Embryonic facial prominence (tissue), 1 donor: ENCODE measurements around the gene TRPV2.

Experiments used
- DNase-seq: peaks from one replicate; pipeline ENCODE4 v3.0.0-alpha.2; 2016; ENCODE audit errors: extremely low spot score

The TRPV2 gene

DNA sequence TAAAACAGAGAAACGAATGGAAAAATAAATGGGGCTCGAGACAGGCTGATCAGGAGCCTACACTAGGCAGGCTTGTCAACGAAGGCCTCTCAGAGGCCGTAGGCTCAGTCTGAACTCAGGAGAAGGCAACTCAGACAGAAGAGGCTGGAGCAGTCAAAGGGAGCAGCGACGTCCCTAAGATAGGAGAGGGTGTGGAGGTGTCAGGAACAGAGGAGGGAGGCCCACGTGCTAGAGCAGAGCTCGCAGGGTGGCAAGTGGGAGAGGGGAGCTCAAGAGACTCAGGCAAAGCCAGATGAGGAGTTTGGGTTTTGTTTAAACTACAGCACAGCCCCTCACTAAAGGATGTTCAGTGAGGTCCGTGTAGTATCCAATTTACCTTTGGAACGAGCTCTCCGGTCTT is 43.9 kb downstream of the TRPV2 start:
- DNase-seq = no peak

GRCh38 chr17:16459855-16460550 is 44.6 kb downstream of the TRPV2 start:
- DNase-seq = no peak

GRCh38 chr17:16460796-16461605 is 45.6 kb downstream of the TRPV2 start:
- no peak for DNase-seq

- no peak for DNase-seq
These were observed 46.2 kb downstream of the TRPV2 start for GRCh38 chr17:16461606-16461866.

DNA sequence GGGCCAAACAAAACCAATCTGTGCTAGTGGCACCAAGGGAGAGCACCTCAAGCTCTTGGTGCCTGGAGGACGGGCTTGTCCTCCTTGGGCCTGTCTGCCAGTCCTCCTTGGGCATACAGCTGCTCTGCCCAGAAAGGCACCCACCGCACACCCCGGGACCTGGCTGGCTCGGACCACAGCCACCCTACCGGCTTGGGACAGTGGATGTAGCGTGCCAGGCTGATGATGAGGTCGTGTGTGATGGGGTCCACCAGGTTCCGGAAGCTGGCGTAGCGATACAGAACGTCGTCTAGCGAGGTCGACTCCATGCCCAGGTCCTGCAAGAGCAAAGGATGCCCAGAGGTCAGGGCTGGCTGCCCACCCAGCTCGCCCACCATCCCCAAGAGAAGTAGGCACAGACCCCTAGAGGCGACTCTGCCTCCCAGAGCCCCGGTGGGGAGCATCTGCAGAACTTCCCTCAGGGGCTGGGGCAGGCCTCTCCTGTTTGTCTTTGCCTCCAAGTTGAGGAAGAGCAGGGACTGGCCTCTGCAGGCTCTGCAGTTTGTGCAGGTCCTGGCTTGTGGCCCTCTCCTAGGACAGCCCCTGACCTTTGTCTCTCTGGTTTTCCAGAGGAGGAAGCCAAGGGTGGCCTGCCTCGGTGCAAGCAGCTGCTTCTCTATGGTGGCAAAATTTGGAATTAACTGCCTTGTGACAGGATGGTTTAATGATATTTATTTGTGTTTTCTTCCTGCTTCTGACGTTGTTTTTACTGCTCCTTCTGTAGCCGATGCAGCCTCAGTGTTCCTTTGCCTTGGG is 46.9 kb downstream of the TRPV2 start:
- DNase-seq = no peak

DNA sequence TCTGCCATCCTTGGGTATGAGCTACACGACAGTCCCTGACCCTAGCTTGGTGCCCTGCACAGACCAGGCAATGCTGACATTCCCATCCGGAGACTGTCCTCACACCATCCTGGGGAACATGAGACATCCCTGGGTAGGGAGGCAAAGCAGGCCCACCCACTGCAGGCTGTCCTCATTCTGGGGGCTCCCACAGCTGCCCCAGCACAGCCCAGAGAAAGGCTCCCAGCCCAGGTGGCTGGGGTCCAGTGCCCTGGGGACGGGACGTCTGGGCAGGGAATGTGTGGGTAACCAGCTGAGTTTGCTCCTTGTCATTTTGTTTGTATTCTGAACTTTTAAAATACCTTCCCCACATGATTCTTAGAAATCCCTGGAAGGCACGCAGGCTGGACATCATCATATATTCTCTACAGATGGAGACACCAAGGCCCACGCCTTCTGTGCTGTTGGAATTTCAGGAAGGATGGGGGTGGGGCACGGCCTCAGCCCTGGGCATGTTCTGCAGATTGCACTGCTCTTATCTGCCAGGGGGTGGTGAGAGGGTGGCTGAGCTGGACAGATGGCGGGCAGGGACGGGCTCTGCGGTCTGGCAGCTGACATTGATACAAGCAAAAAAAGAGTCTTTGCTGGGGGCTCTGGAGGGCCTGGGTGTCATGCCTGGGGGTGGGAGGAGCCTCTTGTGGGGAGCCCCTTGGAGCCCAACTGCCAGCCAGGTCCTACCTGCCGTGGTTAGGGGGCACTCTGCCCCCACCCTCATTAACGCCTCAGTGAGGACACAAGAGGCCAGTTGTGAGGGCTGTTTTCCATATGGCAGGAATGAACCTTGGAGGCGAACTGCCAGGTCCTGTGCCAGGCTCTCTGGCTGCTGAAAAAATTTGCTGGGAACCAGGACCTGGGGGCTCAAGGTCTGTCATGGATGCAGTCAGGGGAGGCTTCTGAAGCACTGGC is 48.3 kb downstream of the TRPV2 start:
- no peak for DNase-seq

DNA sequence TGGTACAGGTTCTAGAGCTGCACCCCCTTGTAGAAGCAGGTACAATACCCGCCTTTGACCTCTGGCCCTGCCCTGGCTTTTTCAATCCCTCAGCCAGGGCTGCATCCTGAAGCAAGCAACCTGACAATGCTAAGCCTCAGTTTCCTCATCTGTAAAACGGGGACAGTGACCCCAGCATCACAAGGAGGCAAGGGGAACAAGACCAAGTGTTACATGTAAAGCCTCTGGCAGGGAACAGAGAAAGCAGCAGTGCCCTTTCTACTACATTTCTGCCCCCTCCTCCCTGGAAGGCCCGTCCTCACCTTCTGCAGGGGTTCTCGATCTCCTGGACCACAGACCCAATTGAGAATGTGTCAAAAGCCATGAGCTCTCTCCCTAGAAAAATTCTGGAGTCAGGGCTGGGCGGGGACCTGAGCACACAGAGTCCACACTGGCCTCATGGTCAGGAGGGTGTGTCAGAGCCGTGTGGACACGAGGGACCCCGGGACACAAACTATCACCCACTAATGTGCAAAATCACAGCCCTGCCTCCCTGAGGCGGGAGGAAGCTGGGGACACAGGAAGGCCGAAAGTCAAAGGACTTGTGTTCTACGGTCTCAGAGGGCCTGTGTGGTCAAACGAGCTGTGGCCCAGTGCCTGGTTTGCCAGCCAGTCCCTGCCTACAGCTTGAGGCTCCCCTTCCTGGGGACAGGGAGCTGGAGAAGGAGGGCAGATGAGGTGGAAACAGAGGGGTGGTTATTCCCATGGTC is 49.1 kb downstream of the TRPV2 start:
- no peak for DNase-seq

GRCh38 chr17:16465052-16465312 is 49.6 kb downstream of the TRPV2 start:
- no peak for DNase-seq

GRCh38 chr17:16465861-16466338 is 50.5 kb downstream of the TRPV2 start:
- no peak for DNase-seq

- no peak for DNase-seq
These were observed 51.0 kb downstream of the TRPV2 start for GRCh38 chr17:16466407-16466806.

DNA sequence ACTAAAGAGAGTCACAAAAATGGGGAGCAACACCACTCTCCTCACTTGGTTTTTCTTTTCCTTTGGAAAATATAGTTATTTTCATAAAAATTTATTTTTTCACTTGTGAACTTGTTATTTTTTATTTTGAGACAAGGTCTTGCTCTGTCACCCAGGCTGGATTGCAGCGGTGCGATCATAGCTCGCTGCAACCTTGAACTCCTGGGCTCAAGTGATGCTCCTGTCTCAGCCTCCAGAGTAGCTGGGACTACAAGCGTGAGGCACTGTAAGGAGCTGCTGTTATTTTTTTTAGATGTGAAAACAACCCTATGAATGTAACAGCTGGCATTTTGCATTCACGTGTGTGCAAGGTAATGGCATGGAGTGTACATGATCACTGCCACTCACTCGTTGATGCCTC is 51.7 kb downstream of the TRPV2 start:
- no peak for DNase-seq

DNA sequence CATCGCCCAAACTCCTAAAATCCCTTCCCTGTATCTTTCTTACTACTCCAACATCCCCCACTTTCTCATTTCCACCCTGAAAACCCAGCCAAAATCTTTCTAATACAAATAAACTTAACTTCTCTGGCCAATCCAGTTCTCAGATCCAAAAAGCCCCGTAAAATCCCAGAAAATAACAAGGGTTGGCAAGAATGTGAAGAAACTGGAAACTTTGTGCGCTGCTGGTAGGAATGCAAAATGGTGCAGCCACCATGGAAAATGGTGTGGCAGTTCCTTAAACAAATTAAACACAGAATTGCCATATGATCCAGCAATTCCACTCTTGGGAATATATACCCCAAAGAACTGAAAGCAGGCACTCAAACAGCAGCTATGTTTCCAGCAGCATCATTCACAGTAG is 52.5 kb downstream of the TRPV2 start:
- no peak for DNase-seq

GRCh38 chr17:16468428-16468992 is 53.1 kb downstream of the TRPV2 start:
- DNase-seq = no peak

DNA sequence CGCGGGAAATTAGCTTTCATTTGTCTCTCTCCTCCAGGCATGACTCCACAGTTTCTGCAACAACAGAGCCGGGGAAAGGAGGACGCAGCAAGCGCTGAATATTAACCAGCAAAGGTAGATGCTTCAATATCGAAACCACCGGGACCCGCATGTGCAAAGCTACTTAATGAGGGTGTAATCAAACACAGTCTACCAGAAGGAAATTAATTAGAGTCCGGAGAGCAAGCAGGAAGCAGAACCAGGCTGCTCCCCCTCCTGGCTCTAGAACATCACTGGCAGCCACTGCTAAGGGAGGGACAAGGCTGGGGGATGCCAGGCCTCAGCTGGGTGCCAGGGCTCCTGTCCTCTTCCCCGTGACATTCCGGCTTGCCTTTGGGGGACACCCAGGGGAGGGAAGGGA is 54.9 kb downstream of the TRPV2 start:
- no peak for DNase-seq

GRCh38 chr17:16471295-16471694 is 55.9 kb downstream of the TRPV2 start:
- no peak for DNase-seq

GRCh38 chr17:16472539-16472938 is 57.2 kb downstream of the TRPV2 start:
- no peak for DNase-seq

DNA sequence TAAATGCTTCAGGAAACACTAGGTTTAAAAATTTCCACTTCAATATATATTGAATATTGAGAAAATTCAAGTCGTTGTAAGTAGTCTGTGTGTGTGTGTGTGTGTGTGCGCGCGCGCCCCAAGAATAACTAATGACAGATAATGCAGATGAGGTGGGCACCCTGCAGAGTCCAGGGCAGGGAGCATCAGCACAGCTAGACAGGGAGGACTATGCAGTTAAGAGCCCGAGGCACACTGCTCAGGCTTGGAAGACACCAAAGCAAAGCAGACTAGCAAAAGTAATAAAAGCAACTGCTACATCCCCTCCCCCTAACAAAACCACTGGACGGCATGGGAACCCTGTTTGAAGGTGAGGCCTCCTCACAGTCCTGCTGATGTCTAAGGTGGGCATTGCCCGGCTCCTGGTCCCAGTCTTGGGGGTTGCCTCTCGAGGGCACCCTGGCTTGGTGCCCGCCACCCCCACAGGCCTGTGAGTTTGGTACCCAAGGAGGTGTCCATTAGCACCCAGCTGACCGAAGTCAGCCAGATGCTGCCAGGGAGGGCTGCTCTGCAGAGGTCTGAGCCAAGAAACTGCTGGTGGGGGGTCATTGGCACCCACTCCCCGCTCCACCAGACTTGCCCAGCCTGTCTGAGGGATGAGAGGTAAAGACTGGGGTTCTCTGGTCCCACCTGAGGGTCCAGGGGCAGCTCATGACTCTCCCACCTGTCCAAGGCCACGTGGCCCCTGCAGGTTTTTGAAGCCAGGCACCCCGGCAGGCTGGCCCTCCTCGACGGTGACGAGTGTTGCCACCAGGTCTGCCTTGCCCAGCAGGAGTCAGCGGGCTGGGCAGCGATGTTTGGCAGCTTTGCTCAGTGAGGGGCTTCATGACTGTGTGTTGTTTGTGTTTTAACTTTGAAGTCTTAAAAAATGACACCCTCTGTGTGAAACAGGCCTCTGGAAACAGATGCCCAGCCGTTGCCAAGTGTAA is 58.0 kb downstream of the TRPV2 start:
- no peak for DNase-seq

GRCh38 chr17:16474012-16474725 is 58.8 kb downstream of the TRPV2 start:
- DNase-seq = no peak

DNA sequence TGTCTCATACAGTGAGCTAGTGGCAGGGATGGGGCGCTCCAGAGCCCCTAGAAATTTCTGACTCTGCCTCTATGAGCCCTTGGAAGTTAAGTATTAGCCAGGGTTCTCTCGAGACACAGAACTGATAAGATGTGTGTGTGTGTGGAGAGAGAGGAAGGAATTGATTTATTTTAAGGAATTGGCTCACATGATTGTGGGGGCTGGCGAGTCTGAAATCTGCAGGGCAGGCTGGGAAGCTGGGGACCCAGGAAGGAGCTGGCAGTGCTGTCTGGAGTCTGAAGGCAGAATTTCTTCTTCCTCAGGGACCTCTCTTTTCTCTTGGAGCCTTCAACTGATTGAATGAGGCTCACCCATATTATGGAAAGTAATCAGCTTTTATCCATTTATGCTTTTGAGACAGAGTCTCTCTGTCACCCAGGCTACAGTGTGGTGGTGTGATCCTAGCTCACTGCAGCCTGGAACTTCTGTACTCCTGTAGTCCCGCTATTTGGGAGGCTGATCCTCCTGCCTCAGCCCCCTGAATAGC is 59.9 kb downstream of the TRPV2 start:
- no peak for DNase-seq
